Prostate gland (tissue), 2 donors: ENCODE measurements around the gene SLC25A29.

Experiments used
- POLR2A ChIP-seq: fragments of 450-650 bp; IDR thresholded peaks from one replicate; pipeline ENCODE4 v1.6.1; 2016; ENCODE audit warnings: antibody characterized with exemption, mild to moderate bottlenecking
- TF ChIP-seq, protein P1 (sequence below), 4 experiments: fragments of 200-600 bp in 2 of 4; fragments of 450-650 bp in 2 of 4; sonication (generic) in 2 of 4; IDR thresholded peaks; 1 replicate in 3 of 4; 2 replicates in 1 of 4; pipeline ENCODE4 v1.5.1; 2016 to 2019; ENCODE audit warnings: antibody characterized with exemption in 4 of 4, mild to moderate bottlenecking in 2 of 4, moderate library complexity in 2 of 4

DNA sequence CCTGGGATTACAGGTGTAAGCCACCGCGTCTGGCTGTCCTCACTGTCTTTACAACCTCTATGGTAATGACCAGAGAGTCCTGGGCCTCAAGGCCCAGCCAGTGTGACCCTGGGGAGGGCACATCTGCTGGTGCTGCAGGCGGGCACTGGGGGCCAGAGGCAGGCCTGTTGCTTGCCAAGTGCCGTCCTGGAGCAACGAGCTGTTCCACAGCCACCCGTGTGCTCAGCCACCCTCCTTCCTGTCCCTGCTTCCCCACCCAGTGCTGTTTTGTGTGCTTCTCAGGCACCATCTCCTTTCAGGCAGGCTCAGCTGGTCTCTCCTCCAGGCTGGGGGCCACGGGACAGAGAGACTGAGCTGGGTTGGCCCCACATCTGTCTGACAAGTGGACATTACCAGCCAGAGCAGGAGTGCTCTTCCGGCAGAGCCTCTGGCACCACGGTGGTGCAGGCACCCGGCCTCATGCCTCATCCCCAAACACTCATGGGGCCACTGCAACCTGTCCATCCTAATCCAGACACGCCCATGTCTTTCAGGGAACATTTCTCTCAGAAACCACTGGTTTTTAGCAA is 25.9 kb upstream of the SLC25A29 start:
- TF ChIP-seq, protein P1, sequence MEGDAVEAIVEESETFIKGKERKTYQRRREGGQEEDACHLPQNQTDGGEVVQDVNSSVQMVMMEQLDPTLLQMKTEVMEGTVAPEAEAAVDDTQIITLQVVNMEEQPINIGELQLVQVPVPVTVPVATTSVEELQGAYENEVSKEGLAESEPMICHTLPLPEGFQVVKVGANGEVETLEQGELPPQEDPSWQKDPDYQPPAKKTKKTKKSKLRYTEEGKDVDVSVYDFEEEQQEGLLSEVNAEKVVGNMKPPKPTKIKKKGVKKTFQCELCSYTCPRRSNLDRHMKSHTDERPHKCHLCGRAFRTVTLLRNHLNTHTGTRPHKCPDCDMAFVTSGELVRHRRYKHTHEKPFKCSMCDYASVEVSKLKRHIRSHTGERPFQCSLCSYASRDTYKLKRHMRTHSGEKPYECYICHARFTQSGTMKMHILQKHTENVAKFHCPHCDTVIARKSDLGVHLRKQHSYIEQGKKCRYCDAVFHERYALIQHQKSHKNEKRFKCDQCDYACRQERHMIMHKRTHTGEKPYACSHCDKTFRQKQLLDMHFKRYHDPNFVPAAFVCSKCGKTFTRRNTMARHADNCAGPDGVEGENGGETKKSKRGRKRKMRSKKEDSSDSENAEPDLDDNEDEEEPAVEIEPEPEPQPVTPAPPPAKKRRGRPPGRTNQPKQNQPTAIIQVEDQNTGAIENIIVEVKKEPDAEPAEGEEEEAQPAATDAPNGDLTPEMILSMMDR (IDR thresholded peaks at IDR 0.05), result no peak
- TF ChIP-seq POLR2A, result no peak
